Activated T-cell treated with anti-CD3 and anti-CD28 coated beads for 4 hours (primary cell): Measurements from ENCODE around the gene SSH2.

Experiments used
- DNase-seq: peaks from one replicate; pipeline ENCODE4 v3.0.0-alpha.2; 2020

The SSH2 gene

DNA sequence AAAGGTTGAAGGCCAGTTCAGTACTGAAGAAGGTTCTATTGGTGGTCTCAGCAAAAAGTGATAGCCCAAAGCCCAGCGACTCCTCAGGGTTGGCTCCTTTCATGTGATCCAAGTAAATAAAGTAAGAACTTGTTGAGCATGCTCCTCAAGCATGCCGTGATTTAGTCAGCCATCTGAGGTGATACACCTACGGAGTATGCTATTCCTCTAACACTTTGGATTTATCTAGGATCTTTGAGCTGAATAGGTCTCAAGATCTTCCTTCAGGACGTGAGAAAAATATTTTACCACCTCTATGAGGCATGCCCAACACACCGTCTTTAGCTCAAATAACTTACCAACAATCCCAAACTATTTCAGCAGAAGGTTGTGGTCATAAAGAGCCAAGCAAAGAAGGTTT is 154.0 kb downstream of the SSH2 start:
- DNase-seq: no peak

DNA sequence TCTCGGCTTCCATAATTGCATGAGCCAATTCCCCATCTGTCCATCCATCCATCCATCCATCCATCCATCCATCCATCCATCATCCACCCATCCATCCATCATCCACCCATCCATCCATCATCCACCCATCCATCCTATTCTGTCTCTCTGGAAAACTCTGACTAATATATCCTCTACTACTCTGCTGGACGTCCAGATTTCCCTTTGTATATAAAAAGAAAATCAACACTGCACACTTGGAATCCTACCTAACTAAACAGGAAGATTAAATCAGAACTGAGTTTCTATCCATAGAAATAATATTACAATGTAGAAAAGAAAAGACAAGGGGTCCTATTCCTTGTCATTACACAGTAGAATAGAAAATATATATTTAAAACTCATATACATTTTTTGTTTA is 157.0 kb downstream of the SSH2 start:
- DNase-seq: no peak

DNA sequence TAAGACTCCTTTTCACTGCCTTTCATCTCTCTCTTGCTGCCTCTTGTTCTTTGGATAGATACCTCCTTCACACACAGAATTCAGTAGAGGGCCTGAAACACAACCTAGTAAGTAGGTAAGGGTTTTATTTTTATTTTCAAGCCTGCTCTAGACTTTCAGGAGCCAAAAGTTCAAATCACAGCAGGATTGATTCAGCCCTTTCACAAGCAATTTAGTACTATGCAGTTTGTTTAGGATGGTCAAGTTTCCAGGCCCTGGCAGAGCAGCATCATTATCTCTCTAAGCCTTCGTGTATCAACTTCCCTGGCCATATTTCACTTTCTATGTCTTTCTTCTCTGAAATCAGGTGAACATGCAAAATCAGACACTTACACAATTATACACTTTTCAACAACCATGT is 158.5 kb downstream of the SSH2 start:
- no peak for DNase-seq

DNA sequence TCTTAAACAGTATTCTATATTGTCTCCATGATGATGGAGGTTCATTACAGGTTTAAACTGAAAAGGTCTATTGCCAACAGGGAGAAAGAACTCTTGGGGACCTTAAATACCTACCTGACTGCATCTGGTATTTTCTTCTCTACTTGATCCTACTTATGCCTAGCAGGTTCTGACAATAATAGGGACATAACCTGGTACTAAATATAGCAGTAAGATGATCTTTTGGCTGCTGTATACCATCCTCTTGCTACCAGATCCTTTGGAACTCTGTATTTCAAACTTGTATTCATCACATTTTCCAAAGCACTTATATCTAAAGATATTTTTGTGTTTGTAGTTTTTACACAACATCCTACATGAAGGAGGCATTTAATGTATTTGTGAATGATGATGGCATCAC is 160.8 kb downstream of the SSH2 start:
- no peak for DNase-seq

DNA sequence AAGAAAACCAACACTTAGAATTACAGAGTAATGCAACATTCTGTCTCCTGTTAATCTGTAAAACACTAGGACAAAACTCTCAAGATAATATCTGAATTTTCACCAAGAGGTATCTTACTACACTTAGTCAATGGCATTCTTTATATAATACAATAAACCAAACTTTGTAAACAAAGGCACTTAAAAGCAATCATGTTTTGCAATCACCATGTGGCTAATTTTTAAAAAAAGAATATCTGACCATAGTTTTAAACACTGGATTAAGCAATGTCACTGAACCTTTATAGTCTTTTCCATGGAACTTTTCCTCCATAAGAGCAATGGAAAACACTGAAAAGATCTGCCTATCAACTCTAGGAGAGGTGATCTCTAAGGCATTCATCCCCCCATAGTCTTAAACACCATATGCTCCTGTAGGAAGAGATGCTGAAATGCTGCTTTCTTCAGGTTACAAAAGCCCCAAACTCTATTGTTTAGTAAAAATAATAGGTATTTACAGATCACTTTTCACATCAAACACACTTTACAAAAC is 163.2 kb downstream of the SSH2 start:
- no peak for DNase-seq

DNA sequence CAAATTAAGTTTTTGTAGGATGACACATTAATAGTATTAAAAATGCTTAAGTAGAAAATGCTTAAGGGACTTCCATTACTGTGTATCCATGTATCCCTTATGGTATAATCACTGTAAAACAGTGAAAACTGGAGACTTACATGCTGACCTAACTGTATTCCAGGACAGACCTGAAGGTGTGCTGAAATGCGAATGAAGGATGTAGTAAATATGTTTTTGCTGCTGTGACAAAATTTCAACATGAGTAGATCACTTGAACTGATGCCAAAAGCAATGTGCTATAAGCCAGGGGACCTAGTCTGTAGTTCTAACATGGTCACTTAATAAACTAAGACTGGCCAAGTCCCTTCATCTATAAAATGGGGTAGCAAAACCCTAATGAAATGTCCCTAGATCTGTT is 165.3 kb downstream of the SSH2 start:
- no peak for DNase-seq

DNA sequence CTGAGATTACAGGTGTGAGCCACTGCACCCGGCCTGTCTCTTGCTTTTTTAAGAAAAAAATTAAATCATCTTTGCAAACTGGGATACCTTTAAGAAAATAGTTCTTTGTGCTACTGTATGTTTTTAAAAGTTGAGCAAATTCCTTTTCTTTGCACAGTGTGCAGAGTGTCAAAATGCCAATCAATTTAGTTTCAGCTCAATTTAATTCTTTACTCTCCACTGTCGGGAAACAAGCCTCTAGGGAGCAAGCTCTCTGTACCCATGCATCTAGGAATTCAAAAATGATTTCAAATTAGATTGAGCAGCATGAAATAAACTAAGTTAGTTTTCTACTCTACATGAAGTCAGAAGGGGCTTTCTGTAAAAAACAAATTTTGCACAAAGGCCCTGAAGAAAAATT is 165.8 kb downstream of the SSH2 start:
- no peak for DNase-seq

DNA sequence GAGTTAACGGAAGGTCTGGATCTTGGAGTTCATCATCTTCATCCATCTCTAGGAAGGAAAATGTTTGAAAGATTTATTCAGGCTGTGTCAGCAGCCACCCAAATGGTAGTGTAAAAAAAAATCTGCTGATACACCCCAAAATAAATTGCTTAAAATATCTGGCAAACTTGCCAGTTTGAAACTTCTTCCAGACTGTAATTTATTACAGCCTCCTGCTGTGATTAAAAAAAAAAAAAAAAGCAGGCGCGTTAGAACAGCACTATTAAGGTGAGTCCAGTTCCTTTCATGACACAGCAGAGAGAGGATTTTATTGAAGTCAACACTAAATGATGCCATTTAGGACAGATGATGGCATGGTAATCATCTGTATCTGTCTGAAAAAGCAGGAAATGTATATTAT is 166.8 kb downstream of the SSH2 start:
- no peak for DNase-seq

DNA sequence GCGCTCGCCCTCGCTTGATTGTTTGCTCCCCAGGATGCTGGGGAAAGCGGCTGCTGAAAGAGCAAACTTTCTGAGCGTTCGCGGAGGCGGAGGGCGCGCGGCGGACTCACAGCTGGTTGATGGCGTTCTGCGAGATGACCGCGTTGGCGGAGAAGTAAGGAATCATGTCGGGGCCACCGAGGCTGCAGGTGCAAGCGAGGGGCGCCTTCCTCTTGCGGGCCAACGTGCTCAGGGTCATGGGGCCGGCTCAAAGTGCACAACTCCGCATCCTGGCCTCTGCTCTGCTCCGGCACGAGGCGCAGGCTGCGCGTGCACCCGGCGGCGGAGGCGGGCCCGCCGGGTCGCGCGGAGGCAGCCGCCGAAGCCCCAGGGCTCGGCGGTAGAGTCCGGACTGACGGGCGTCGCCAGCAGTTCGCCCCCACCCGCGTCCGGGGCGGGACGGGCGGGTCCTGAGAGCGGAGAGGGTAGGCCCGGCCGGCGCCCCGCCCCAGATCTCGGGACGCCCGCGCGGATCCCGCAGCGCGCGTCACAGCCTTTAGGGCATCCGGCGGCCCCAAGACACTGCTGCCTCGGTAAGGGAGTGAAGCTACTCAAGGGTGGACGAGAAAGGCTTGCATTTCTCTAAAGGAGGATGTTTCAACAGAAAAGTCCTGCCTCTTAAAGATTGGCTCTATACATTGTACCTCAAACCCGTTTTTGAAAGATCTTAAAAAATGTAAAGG is 168.8 kb downstream of the SSH2 start:
- DNase-seq: peak; percentile 80

DNA sequence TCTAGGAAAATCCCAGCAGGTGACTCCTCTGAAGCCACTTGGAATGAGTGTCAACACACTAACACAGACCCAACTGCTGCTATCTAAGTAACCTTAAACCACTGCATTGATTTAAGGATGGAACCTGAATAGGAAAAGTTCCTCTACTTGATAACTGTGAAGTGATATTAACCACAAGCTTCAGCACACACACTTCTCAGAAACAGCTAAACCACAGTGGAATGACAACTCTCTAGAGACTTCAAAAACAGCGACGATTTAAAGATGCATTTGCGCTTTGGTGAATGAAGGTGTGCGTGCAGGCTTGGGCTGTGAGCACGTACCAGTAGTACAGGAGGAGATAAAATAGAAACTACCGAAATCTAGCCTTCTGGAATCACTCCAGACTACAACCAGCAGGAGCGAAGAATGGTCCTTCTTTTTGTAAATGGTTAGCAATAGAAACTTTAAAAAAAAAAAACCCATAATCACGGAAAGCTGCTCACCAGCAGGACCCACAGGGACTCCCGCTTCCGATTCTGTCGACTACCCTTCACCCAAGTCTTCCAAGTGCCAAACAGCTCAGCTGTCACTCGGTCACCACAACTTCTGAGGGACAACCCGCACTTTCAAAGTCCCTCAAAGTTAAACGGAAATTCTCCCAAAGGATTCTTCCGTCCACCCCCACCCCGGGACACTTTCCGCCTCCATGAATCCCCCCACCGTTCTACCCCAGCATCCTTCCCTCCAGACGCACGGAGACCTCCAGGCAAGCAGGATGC is 169.6 kb downstream of the SSH2 start:
- DNase-seq: peak; percentile 36

DNA sequence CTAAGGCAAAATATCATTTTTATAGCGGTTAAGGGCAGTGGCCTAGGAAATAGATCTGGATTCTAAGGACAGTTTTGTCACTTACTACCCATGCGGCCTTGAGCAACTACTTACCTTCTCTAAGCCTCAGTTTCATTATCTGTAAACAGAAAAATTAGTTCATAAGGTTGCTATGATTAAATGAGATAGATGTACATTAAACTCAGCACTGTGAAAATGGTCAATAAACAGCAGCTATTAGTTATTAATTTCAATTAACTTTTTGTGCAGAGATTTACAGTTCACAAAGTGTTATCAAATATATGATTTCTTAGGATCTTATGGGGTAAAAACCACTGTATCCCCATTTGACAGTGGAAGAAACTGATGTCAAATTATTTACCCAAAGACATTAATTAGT is 171.8 kb downstream of the SSH2 start:
- DNase-seq: no peak

DNA sequence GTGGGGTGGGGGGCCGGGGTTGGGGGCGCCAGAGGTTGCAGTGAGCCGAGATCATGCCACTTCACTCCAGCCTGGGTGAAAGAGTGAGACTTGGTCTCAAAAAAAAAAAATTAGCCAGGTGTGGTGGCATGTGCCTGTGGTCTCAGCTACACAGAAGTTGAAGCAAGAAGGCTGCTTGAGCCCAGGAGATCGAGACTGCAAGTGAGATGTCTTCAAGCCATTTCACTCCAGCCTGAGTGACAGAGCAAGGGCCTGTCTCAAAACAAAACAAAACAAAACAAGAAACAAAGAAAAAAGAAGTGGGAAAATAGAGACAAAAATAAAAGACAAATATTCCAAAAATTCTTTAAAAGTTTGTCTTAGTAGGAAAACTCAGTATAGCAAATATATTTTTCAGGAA is 172.2 kb downstream of the SSH2 start:
- DNase-seq: no peak

DNA sequence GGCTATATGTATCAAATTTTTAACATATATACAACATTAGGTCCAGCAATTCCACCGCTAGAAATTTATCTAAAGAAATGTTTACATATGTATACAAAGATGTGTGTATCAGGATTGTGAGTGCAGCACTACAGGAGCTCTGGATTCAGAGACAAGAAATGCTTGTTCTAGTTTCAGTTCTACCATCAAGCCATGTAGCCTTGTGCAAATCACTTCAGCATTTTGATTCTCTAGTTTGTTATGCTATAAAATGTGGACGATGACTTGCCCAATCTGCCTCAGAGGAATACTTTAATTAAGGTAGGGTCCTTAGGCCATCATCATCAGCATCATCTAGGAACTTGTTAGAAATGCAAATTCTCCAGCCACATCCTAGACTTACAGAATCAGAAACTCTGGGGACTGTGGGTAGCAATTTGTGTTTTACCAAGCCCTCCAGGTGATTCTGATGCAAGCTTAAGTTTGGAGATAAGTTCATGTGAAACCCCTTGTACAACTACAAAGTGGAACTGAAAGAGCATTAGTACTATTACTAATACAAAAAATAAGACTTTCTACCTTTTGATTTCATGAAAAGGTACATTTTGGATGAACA is 176.1 kb downstream of the SSH2 start:
- no peak for DNase-seq

DNA sequence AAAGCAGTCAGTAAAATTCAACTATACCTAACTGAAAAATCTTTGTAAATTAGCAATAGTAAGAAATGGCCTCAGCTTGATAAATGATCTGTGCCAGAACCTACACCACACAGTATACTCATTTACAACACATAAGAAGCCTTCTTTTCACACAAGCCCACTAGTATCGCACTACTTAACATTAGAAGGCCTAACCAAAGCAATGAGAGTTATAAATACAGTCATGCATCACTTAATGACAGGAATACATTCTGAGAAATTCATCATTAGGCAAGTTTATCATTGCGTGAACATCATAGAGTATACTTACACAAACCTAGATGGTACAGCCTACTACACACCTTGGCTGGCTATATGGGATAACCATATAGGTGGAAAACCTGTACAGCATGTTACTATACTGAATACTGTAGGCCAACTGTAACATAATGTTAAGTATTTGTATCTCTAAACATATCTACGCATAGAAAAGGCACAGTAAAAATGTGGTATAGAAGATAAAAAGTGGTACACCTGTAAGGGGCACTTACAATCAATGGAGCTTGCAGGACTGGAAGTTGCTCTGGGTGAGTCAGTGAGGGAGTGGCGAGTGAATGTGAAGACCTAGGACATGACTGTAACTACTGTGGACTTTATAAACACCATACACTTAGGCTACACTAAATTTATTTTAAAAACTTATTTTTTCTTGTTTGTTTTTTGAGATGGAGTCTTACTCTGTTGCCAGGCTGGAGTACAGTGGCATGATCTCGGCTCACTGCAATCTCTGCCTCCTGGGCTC is 180.8 kb downstream of the SSH2 start:
- DNase-seq: no peak

DNA sequence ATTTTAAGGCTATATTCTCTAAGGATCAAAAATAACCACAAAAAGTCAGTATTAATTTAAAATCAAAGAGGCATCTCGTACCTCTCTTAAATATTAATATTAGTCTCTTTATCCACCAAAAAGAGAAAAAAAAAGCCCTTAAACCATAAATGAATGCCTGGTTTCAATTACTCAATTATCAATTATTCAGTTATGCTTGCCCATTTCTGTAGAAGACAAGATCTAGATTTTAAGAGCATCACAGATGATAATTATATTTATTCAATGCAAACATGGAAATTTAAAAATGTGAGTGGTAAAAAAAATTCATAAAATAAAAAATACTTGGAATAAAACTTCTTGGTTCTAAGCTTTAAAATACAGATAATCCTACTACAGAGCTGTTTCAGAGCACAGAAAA is 181.6 kb downstream of the SSH2 start:
- DNase-seq: no peak

DNA sequence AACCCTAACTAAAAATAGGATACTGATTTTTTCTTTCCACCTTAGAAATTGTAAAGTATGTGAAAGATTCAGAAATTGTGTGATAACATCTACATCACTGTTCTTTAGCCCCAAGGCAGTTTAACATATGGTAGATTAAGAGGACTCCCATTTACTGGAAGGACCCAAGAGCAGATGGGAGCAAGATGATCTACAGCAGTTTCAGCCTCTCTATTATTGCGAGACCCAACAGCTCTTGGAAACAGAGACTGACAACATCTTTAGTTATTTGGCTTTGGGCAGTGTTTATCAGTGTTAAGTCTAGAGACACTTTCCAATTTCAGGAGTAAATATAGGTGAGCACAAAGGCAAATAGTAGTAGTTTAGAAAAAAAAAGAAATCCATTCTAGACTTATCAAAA is 182.4 kb downstream of the SSH2 start:
- no peak for DNase-seq

DNA sequence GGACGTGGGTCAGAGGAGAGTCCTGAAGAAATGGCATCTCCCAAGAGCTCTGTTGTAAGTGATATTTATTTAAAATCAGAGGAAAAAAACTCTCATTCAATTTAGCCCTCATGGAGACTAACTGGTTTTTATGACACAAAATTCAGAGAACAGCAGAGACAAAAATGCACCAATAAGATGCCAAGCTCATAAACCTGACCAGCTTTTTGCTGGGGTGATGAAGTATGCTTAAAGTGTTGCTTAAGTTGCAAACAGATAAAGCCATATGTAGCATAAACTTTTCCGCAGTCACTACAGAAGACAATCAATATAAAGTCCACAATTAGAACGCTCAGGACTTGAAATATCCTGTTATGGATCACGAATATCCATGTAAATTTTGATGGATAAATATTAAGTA is 183.4 kb downstream of the SSH2 start:
- no peak for DNase-seq

DNA sequence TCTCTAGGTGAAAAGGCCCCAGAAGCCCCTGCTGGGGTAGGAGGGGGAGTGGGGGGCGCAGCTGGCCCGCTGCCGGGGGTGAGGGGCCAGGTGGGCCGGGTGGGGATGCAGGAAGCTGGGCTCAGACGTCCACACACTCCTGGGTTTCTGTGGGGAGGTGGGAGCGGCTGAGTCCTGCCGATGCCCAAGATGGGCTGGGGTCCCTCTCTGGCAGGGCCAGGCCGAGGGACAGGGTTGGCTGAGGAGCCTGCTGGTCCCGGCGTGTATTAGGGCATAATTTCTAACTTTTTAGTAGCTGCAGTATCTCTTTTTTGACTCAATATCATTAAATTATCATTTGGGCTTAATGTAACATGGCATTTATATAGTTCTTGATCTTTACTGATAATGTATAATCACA is 185.9 kb downstream of the SSH2 start:
- DNase-seq: no peak

DNA sequence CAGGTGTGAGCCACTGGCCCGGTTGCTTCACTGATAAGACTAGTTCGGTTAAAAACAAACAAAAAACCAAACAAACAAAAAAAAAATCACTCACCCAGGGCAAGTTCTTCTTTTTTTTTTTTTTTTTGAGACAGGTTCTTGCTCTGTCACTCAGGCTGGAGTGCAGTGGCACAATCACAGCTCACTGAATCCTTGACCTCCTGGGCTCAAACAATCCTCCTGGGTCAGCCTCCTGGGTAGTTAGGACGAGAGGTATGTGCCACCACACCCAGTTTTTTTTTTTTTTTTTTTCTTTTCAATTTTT is 187.9 kb downstream of the SSH2 start:
- no peak for DNase-seq

DNA sequence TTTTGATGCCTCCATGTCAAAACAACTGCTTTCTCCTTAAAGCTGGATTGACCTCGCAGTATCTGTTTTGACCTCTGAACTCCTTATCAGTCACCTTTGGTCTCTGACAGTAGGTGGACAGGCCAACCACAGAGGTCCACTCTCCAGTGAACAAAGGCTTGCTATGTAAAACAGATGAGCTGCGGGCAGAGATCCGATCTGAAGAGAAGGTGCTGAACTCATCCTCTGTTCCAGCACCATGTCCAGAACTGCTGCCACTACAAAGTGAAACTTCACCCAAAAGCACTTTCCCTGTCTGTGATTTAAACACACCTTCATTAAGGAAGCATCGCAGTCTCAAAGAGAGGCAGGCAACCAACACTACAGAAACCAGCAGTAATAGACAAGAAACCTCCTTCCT is 190.0 kb downstream of the SSH2 start:
- DNase-seq: no peak

DNA sequence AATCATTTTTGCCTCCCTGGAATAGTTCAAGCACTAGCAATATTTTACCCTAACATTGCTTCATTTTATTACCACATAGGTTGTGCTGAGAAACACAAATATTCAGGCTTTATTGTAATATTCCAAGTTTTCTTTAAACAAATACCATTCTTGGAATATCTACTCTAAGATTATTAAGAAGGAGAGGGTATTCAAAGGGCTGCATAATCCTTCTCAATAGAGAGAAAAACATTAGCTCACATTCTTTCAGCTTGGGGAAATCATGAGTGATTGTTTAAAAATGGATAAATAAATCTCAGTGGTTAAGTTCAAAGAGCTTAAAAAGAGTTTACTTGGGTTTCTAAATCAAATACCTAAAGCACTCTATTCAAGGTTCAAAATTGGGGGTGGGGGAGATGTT is 195.4 kb downstream of the SSH2 start:
- no peak for DNase-seq

DNA sequence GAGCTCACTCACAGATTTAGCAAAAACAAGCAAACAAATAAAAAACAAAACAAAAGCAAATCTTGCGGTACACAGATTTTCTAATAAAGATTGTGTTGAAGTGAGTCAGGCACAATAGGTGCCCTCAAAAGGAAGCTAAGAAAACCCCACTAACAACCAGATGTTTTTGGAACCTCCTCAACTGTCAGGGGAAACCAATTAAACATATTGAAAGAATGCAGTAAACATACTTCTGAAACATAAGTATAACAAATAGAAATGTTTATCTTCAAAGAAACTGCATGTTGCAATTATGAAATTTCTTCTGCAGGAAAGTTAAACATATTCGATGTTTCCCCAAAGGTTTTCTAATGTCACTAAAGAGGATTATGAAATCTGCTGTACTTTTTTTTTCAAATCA is 196.9 kb downstream of the SSH2 start:
- no peak for DNase-seq

DNA sequence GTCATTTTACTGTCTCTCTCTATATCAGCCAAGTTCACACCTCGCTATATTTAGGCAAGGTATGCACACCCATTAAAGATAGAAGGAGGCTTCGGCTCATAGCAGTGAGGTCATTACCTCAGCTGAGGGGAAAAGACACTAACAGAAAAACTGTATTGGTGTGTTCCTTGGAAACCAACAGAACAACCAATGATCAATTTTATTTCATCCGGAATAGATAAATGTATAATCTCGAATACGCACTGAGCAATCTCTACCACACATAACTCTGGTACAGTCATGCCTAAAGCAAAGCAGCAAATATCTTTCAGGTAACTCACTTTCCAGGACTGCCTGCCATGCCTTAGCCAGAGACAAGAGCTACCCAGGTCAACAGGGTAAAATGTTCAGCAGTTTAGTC is 197.4 kb downstream of the SSH2 start:
- DNase-seq: no peak

DNA sequence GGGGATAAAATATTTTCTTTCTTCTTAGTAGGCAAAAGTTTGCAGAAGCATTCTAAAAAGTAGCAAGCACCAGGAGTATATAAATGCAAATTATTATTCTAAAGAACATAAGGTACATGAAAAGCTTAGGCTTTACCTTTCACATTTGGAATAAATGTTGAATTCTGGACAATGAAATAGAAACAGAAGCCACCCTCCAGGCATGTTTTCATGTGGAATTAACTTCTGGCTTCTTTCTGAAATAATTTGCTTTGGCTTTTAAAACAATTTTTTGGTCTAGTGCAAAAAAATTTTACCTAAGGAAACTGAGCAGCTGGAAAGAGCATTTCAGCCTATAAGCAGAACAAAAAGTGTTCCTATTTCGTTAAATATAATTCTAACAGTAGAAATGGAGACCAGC is 197.8 kb downstream of the SSH2 start:
- DNase-seq: no peak
